Measurements from ENCODE around the gene MMP25. TPM values are rescaled to one million over a fixed set of nuclear protein-coding genes. Genes with fewer than 3 reads are reported as not detected.
A peak's percentile ranks its signal among the peaks of the same experiment; 100 is the strongest.

MMP25 gene
- total and polyA plus RNA-seq, 9 of the 15 experiments (the other 6 are each of a cell fraction or from before 2014, with no cell fraction given), result 0.03 to 0.04 TPM; not detected in 7

- no peak for TF ChIP-seq ZNF518B (CRISPR knock-in tag; IDR thresholded peaks at IDR 0.05)
- TF ChIP-seq ARID1B (IDR thresholded peaks at IDR 0.05), result no peak
- 0 out of 2 replicates have a peak, but pooled peaks have one; percentile 11 for TF ChIP-seq ZNF24 (IDR thresholded peaks at IDR 0.05)
- TF ChIP-seq TRIM24 (IDR thresholded peaks at IDR 0.05), result 0 out of 4 replicates have a peak, but pooled peaks of 1 of the 2 experiments have one; percentile 5
- no peak for TF ChIP-seq NEUROD1 (IDR thresholded peaks at IDR 0.05; ENCODE audit: borderline replicate concordance, low read depth, low read length, partially characterized antibody)
- TF ChIP-seq FOSL1 (tag; conservative IDR thresholded peaks at IDR 0.05), result no peak
- TF ChIP-seq PTRF (tag; IDR thresholded peaks at IDR 0.05), result no peak
- TF ChIP-seq RBFOX2 (IDR thresholded peaks at IDR 0.05; ENCODE audit: low read depth, low read length), result peak; percentile 64
- no peak for TF ChIP-seq NR1H2 (CRISPR knock-in tag; IDR thresholded peaks at IDR 0.05)
Measured at GRCh38 chr16:3021449-3022207, 24.7 kb upstream of the MMP25 start (continued).

Data from K562 (cell line).